PC-9 (cell line): ENCODE results near the gene ADSS1.

Experiments
- EZH2 ChIP-seq: fragments of 200-600 bp; sonication (generic); IDR thresholded peaks from 2 replicates; pipeline ENCODE4 v1.8.0; 2017; ENCODE audit warnings: antibody characterized with exemption, low read depth
- TF ChIP-seq, protein P1 (sequence below): fragments of 200-600 bp; sonication (generic); conservative IDR thresholded peaks from 2 replicates; pipeline ENCODE4 v1.6.1; 2017; ENCODE audit warnings: mixed run types, antibody characterized with exemption, mild to moderate bottlenecking, moderate library complexity

- TF ChIP-seq, protein P1, sequence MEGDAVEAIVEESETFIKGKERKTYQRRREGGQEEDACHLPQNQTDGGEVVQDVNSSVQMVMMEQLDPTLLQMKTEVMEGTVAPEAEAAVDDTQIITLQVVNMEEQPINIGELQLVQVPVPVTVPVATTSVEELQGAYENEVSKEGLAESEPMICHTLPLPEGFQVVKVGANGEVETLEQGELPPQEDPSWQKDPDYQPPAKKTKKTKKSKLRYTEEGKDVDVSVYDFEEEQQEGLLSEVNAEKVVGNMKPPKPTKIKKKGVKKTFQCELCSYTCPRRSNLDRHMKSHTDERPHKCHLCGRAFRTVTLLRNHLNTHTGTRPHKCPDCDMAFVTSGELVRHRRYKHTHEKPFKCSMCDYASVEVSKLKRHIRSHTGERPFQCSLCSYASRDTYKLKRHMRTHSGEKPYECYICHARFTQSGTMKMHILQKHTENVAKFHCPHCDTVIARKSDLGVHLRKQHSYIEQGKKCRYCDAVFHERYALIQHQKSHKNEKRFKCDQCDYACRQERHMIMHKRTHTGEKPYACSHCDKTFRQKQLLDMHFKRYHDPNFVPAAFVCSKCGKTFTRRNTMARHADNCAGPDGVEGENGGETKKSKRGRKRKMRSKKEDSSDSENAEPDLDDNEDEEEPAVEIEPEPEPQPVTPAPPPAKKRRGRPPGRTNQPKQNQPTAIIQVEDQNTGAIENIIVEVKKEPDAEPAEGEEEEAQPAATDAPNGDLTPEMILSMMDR = no peak
- no peak for TF ChIP-seq EZH2
Observed at GRCh38 chr14:104697317-104697703, 26.7 kb upstream of the ADSS1 start.
